Osteoblast (primary cell): Measurements from ENCODE around the gene CDCA5. TPM values are rescaled to one million over a fixed set of nuclear protein-coding genes. Genes with fewer than 3 reads are reported as not detected.
A peak's percentile ranks its signal among the peaks of the same experiment; 100 is the strongest.

Source experiments
- DNase-seq: peaks from one replicate; pipeline ENCODE4 v3.0.0; 2011; ENCODE audit warnings: low spot score, mixed read lengths; ENCODE audit not compliant: insufficient read length; ENCODE audit errors: missing footprints
- H2AFZ ChIP-seq: 2 replicates; pipeline ENCODE4 v1.6.0; 2011; ENCODE audit warnings: mild to moderate bottlenecking, low read length
- H3K27ac ChIP-seq: 2 replicates; pipeline ENCODE4 v1.5.1; 2011; ENCODE audit warnings: mild to moderate bottlenecking, low read depth, low read length, moderate library complexity
- H3K27me3 ChIP-seq: 2 replicates; pipeline ENCODE4 v1.6.0; 2012; ENCODE audit warnings: mild to moderate bottlenecking, control low read depth, inconsistent platforms, low read length, moderate library complexity; ENCODE audit not compliant: insufficient read depth
- H3K36me3 ChIP-seq: 2 replicates; pipeline ENCODE4 v1.5.1; 2011; ENCODE audit warnings: mild to moderate bottlenecking, low read length, control low read depth, moderate library complexity; ENCODE audit not compliant: insufficient read depth
- H3K4me1 ChIP-seq: 2 replicates; pipeline ENCODE4 v1.5.1; 2011; ENCODE audit warnings: mild to moderate bottlenecking, low read length, control low read depth, moderate library complexity; ENCODE audit not compliant: insufficient read depth
- H3K4me2 ChIP-seq: 2 replicates; pipeline ENCODE4 v1.6.0; 2011; ENCODE audit warnings: mild to moderate bottlenecking, low read length; ENCODE audit not compliant: insufficient read depth
- H3K4me3 ChIP-seq: fragments of 200-600 bp; sonication (generic); 3 replicates; pipeline ENCODE4 v1.5.1; 2012; ENCODE audit warnings: mild to moderate bottlenecking, low read length, inconsistent platforms; ENCODE audit not compliant: insufficient read depth
- H3K79me2 ChIP-seq: 2 replicates; pipeline ENCODE4 v1.6.0; 2012; ENCODE audit warnings: mild to moderate bottlenecking, low read length, control low read depth, inconsistent platforms; ENCODE audit not compliant: insufficient read depth
- H3K9me3 ChIP-seq: 2 replicates; pipeline ENCODE4 v1.5.1; 2011; ENCODE audit warnings: low read depth, low read length, control low read depth
- H4K20me1 ChIP-seq: 2 replicates; pipeline ENCODE4 v1.6.0; 2012; ENCODE audit warnings: mild to moderate bottlenecking, low read length, control low read depth; ENCODE audit not compliant: insufficient read depth
- CTCF ChIP-seq: IDR thresholded peaks from 2 replicates; pipeline ENCODE4 v1.5.1; 2011; ENCODE audit warnings: mild to moderate bottlenecking, low read depth, low read length, moderate library complexity; ENCODE audit errors: extremely low read depth
- total RNA-seq: library from RNA; depleted of rRNA; stranded (reverse); fragments of >200 nt; gene quantifications from 2 replicates; pipeline ENCODE4 v1.2.3, GENCODE V29; 2012

Gene CDCA5
- total RNA-seq, 1 donor: 3.3 TPM

DNA sequence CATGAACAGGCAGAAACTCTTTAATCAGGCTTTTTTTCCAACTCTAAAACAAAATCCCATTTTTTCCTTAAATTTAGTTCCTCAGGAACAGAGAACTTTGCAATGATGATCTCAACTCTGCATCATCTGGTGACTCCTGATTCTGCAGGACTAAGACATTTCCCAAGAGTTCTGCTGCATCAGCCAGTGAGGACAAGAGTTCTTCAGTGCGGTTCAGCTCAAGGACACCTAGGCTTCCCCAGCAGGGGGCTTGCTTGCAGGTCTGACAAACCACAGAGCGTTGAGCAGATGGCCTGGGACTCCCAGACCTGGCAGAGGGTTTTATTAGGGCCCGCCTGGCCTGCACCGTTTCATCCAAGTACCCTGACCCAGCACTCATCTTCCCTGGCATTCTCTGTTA lies 6.4 kb downstream of the CDCA5 start:
- Histone ChIP-seq H3K4me2 (no peak overlapping the region), H3K27me3 (no peaks in the 10 kb centered on the region), H3K9me3 (no peaks in the 10 kb centered on the region), H3K79me2 (peaks cover 37% of the 10 kb centered on the region), H3K4me1 (no peaks in the 10 kb centered on the region), H3K36me3 (peaks cover 12% of the 10 kb centered on the region), H4K20me1 (no peaks in the 10 kb centered on the region), H3K4me3 (no peak overlapping the region), H3K27ac (no peak overlapping the region), H2AFZ (peak overlapping the region; percentile 29)
- TF ChIP-seq CTCF: no peak
- DNase-seq: peak; percentile 48

GRCh38 chr11:65072631-65072966 lies 11.2 kb downstream of the CDCA5 start:
- H3K79me2 ChIP-seq: peaks cover 2% of the 10 kb centered on the region
- H3K36me3 ChIP-seq: no peaks in the 10 kb centered on the region
- no peaks in the 10 kb centered on the region for H3K27me3 ChIP-seq
- H3K4me1 ChIP-seq: no peaks in the 10 kb centered on the region
- DNase-seq: peak; percentile 32
- no peak overlapping the region for H2AFZ ChIP-seq
- H3K9me3 ChIP-seq: no peaks in the 10 kb centered on the region
- no peak overlapping the region for H3K27ac ChIP-seq
- no peak overlapping the region for H3K4me2 ChIP-seq
- TF ChIP-seq CTCF: no peak
- H3K4me3 ChIP-seq: no peak overlapping the region
- H4K20me1 ChIP-seq: no peaks in the 10 kb centered on the region

DNA sequence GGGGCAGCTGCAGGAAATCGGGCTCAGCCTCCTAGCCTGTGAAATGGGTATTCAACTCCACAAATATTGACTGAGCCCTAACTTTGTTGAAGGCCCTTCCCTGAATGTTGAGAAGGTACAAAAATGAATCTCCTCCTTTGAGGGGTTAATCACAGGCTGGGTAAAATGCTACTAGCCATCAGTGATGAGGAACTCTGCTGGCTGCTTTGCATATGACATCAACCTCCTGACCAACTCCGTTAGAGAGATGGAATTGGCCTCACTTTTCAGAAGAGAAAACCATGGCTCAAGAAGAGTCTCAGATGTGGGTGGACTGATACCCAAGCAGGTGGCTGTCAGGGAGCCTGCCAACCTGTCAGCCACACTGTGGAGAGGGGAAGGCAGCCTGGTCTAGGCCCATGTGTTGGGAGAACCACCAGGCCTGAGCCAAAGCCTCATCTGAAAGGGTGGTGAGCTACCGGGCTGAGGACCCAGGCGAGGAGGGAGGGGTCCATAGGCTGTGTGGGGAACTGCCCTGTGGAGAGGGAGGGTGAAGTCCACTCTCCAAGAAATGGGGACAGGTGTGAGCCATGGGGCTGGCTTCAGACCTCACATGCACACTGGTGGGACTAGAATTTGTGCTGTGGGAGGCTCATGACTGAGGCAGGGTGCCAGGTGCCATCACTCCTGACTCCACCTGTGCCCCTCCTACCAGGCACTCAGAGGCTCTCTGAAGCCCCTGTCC lies 11.8 kb downstream of the CDCA5 start:
- Histone ChIP-seq H3K4me2 (no peak overlapping the region), H3K36me3 (no peaks in the 10 kb centered on the region), H3K79me2 (no peaks in the 10 kb centered on the region), H2AFZ (peak overlapping the region; percentile 29), H4K20me1 (no peaks in the 10 kb centered on the region), H3K27ac (no peak overlapping the region), H3K4me1 (no peaks in the 10 kb centered on the region), H3K27me3 (no peaks in the 10 kb centered on the region), H3K9me3 (no peaks in the 10 kb centered on the region), H3K4me3 (no peak overlapping the region)
- peak; percentile 69 for DNase-seq
- no peak for TF ChIP-seq CTCF

GRCh38 chr11:65069217-65069616 lies 14.6 kb downstream of the CDCA5 start:
- no peak for DNase-seq
- Histone ChIP-seq H3K79me2 (no peaks in the 10 kb centered on the region), H3K36me3 (no peaks in the 10 kb centered on the region), H3K27ac (no peak overlapping the region), H3K9me3 (no peaks in the 10 kb centered on the region), H3K4me1 (no peaks in the 10 kb centered on the region), H3K4me2 (no peak overlapping the region), H2AFZ (no peak overlapping the region), H3K27me3 (no peaks in the 10 kb centered on the region), H4K20me1 (no peaks in the 10 kb centered on the region), H3K4me3 (no peak overlapping the region)
- no peak for TF ChIP-seq CTCF
